ENCODE data around the gene TELO2. TPM values are rescaled to one million over a fixed set of nuclear protein-coding genes. Genes with fewer than 3 reads are reported as not detected.

Gene TELO2
- total and polyA plus RNA-seq, 5 donors = 21.2 to 29.2 (median 23.3) TPM

DNA sequence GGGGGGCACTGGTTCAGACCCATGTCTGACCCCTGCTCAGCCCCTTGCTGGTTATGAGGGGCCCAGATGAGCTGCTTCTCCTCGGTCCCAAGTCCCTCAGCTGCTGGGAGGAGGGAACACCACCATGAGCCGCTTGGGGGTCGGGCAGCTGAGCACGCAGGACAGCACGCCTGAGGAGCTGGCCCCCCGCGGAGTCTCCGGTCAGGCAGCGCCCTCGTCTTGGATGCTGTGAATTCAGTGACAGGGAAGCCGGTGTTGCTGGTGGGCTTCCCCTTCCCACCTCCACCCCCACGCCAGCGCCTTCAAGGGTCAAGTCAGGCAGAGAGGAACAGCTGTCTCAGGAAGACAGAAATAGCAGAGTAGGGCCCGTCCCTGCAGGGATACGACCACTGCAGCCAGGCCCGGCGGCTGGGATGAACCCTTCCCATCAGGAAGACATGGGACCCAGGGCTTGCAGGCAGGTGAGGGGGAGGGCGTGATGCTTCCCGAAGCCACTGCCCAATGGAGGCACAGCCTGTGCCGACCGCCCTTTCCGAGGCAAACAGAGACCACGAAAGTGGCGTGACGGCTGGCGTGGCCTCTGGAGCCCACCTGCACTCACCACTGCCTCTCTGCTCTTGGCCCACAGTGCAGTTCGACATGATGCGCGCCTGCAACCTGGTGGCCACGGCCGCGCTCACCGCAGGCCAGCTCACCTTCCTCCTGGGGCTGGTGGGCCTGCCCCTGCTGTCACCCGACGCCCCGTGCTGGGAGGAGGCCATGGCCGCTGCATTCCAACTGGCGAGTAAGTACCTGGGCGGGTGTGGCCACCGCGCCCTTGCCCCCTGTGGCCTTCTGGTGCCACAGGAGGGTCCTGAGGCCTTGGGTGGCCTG lies 48.4 kb downstream of the TELO2 start:
- ATAC-seq (no peak), DNase-seq (peak in 1 of 3 donors; percentile 56)
- intact Hi-C loops (cut with DNase I) = no loop called here
- H3K4me1 ChIP-seq (ENCODE audit: control insufficient read depth, insufficient read depth, low read length) = peaks cover 12% of the 10 kb centered on the region
- no peak overlapping the region for H3K4me3 ChIP-seq (ENCODE audit: low read length)
- H3K9me3 ChIP-seq (ENCODE audit: control insufficient read depth, low read length) = no peaks in the 10 kb centered on the region
- H3K27me3 ChIP-seq (ENCODE audit: control insufficient read depth, insufficient read depth) = no peaks in the 10 kb centered on the region
- WGBS = 74% methylated on average over 41 of the region's 41 CpGs
- H3K27ac ChIP-seq (ENCODE audit: low read length) = no peak overlapping the region

DNA sequence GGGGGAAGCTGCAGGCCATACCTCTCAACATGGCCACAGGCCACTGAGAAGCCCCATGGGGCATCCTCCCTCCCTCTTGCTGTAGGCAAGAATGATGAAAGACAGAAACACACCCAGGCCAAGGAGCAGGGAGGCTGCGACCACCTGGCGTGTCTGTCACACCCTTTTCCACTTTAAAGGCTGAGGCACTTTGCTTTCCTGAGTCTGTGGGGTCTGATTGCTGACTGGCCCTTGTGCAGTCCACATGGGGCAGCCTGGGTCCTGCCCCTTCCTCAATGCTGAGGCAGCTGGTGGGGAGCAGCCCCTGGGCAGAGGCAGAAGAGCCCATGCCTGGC lies 49.0 kb downstream of the TELO2 start:
- no peaks in the 10 kb centered on the region for H3K27me3 ChIP-seq (ENCODE audit: control insufficient read depth, insufficient read depth)
- no peaks in the 10 kb centered on the region for H3K9me3 ChIP-seq (ENCODE audit: control insufficient read depth, low read length)
- H3K4me1 ChIP-seq (ENCODE audit: control insufficient read depth, insufficient read depth, low read length) = peaks cover 12% of the 10 kb centered on the region
- H3K4me3 ChIP-seq (ENCODE audit: low read length) = no peak overlapping the region
- 75% methylated on average over 2 of the region's 2 CpGs for WGBS
- intact Hi-C loops (cut with DNase I) = no loop called here
- ATAC-seq (no peak), DNase-seq (no peak)
- peak overlapping the region; percentile 31 for H3K27ac ChIP-seq (ENCODE audit: low read length)

DNA sequence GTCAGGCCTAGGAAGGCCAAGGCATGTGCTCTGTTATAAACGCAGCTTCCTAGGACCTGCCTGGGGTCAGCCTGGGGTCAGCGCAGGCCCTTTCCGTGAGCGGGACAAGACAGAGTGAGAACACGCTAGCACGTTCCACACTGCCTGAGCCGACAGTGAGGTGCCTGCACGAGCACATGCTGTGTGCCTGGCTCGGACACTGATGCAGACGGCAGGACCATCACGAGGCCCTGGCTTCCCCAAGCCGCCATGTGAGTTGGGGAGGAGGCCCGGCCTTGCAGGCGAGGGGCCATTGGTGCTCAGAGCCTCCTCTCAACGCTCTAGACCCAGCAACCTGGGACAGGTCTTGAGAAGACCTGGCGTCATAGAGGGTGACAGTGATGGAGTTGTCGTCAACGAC lies 49.4 kb downstream of the TELO2 start:
- Histone ChIP-seq H3K27me3 (ENCODE audit: control insufficient read depth, insufficient read depth) (no peaks in the 10 kb centered on the region), H3K9me3 (ENCODE audit: control insufficient read depth, low read length) (no peaks in the 10 kb centered on the region), H3K4me3 (ENCODE audit: low read length) (no peak overlapping the region), H3K4me1 (ENCODE audit: control insufficient read depth, insufficient read depth, low read length) (peaks cover 12% of the 10 kb centered on the region), H3K27ac (ENCODE audit: low read length) (peak overlapping the region; percentile 31)
- ATAC-seq = no peak
- WGBS = 70% methylated on average over 18 of the region's 18 CpGs
- intact Hi-C loops (cut with DNase I) = no loop called here
- peak in 1 of 3 donors; percentile 49 for DNase-seq

DNA sequence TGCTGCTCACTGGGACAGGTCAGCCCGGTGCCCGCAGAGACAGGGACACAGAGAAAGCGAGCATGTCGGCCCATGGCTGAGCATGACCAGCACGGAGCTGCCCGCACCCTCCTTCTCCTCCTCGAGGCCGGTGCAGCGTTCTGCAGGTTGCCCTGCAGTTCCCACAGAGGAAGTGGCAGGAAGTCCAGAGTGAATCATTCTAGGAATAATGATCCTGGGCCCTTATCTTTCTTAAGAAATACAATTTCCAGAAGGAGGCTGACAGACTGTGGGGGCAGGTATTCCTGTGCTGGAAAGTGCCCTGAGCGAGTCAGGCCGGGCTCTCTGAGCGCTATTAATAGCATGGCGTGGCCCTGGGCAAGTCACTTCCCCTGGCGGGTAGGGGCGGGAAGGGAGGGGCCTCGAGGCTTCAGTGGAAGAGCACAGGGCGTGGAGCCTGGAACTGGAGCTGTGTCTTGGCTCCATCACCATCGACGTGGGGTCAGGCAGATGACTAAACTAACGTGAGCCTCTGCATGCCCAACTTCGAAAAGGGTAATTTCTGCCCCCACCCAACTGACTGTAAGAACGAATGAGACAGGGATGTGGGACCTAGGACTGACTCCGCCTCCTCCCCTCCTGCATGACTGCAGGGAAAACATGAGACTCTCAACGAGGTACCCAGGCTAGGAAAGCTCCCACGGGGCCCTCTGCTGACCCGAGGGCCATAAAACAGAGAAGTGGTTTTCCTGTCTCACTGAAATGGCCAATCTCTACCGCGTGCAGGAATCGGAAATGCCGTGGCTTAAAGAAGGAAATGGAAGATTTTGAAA lies 50.1 kb downstream of the TELO2 start:
- intact Hi-C loops (cut with DNase I) = no loop called here
- Histone ChIP-seq H3K4me1 (ENCODE audit: control insufficient read depth, insufficient read depth, low read length) (peaks cover 17% of the 10 kb centered on the region), H3K9me3 (ENCODE audit: control insufficient read depth, low read length) (no peaks in the 10 kb centered on the region), H3K27ac (ENCODE audit: low read length) (peak overlapping the region; percentile 61), H3K27me3 (ENCODE audit: control insufficient read depth, insufficient read depth) (no peaks in the 10 kb centered on the region), H3K4me3 (ENCODE audit: low read length) (no peak overlapping the region)
- ATAC-seq = peak; percentile 61 to 88
- peak; percentile 88 to 91 (median 90) for DNase-seq
- 46% methylated on average over 30 of the region's 30 CpGs for WGBS

DNA sequence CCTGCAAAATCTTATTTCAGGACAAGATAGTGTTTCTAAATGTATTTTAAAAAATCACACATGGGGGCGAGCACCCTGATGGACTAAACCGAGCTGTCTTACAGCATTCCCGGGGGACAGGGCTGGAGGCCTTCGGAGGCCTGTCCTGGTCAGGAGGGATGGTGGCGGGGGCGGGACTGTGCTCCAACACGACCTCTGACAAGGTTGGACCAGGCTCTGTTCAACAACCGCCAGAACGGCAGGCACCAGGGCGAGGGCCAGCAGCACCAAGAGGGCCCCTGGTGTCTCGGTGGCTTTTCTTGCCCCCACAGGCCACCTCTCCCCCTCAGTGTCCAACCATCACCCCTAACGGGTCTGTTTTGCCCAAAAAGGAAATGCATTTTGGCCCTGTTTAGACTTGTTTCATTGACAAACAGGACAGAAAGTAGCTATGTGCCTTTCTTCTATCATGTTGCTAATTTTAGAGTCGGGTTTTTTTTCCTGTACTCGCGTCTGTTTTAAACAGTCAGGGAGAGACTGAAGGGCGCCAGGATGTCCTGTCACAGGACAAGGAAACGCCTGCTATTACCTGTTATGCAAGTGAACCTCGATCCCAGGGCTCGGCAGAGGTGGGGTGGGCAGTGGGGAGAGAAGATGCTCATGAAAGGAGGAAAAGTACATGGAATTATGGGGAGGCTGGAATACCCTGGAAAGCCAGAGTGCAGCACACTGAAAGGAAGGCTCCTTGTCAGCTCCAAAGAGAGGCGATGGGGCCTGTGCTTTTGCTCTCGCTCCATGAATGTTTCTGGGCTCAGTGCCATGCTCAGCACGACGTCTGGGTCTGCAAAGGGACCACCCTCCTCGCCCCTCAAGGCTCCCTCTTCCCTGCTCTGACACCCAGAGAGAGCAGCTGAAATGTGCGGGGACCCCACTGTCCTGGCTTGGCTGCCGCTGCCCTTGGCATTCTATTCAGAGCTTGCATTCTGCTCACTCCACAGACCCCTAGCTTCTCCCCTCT lies 52.2 kb downstream of the TELO2 start:
- Histone ChIP-seq H3K27ac (ENCODE audit: low read length) (peak overlapping the region; percentile 98), H3K4me1 (ENCODE audit: control insufficient read depth, insufficient read depth, low read length) (peaks cover 19% of the 10 kb centered on the region), H3K27me3 (ENCODE audit: control insufficient read depth, insufficient read depth) (no peaks in the 10 kb centered on the region), H3K9me3 (ENCODE audit: control insufficient read depth, low read length) (no peaks in the 10 kb centered on the region), H3K4me3 (ENCODE audit: low read length) (no peak overlapping the region)
- 17% methylated on average over 26 of the region's 26 CpGs for WGBS
- intact Hi-C loops (cut with DNase I) = loop anchor here in 1 of 4 donors (5.0 kb wide), 1 partner anchor 67 kb away; the partner anchor contains the start of genes CRAMP1 and IFT140
- DNase-seq (peak; percentile 72 to 89 (median 89)), ATAC-seq (peak; percentile 54 to 66)

DNA sequence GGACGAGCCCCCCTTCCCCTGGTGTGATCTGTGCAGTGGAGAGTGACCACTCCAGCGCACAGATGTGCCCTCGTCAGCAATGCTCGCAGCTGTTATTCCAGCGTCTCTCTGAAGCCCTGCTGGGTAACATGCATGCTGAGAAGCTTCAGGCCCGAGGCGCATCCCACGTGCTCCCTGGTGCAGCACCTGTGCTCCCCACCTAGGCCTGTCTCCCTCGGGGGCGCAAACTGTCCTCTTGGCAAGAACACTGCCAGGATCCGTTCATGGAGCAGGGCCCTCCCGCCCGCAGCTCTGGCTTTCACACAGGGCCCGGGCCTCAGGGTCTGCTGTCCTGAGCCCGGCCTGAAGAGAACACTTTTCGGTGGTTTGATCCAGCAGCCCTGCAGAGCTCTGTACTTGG lies 53.3 kb downstream of the TELO2 start:
- DNase-seq (peak in 1 of 3 donors; percentile 55), ATAC-seq (no peak)
- Histone ChIP-seq H3K27ac (ENCODE audit: low read length) (peak overlapping the region; percentile 98), H3K4me3 (ENCODE audit: low read length) (no peak overlapping the region), H3K4me1 (ENCODE audit: control insufficient read depth, insufficient read depth, low read length) (peaks cover 22% of the 10 kb centered on the region), H3K9me3 (ENCODE audit: control insufficient read depth, low read length) (no peaks in the 10 kb centered on the region), H3K27me3 (ENCODE audit: control insufficient read depth, insufficient read depth) (no peaks in the 10 kb centered on the region)
- intact Hi-C loops (cut with DNase I) = loop anchor here in 1 of 4 donors (5.0 kb wide), 1 partner anchor 66 kb away; the partner anchor contains the start of genes CRAMP1 and IFT140
- 71% methylated on average over 16 of the region's 16 CpGs for WGBS

DNA sequence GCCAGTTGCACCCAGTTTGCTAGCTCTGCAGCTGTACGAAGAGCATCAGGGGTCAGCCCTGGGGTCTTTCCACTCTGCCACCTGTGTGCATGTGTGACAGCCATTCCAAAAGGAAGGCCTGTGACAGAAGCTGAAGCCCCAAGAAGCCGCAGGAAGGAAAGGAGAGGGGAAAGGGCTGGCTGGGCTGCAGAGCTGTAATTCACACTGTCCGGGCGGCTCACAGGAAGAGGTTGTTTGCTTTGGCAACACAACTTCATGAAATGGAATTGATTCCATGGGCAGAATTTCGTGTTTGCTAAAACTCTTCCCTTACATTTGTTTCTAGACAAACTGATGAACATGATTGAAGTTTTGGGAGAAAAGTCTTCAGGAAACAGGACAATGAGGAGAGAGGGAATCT lies 55.1 kb downstream of the TELO2 start:
- 33% methylated on average over 5 of the region's 5 CpGs for WGBS
- Histone ChIP-seq H3K27ac (ENCODE audit: low read length) (peak overlapping the region; percentile 78), H3K4me3 (ENCODE audit: low read length) (no peak overlapping the region)

DNA sequence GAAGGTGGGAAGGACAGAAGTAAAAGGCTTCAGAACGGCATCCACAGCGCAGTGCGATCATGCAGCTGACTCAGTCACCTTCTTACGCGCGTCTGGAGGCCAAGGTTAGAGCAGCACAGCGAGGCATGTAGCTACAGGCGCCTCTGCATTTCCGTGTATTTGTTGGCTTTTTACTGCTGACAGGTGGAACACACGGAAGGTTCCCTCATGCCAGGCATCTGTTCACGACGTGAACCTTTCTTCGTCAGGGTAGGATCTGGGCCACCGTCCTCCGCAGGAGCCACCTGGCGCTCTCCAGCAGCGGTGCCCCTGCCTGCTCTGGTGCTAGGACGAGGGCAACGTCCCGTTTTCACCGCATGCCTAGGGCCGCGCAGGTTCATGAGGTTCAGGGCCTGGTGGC lies 55.6 kb downstream of the TELO2 start:
- ATAC-seq (no peak), DNase-seq (peak in 1 of 3 donors; percentile 33)
- peak overlapping the region; percentile 34 for H3K27ac ChIP-seq (ENCODE audit: low read length)
- H3K9me3 ChIP-seq (ENCODE audit: control insufficient read depth, low read length) = no peaks in the 10 kb centered on the region
- intact Hi-C loops (cut with DNase I) = loop anchor here in 1 of 4 donors (5.0 kb wide), 1 partner anchor 64 kb away; the partner anchor contains the start of genes CRAMP1 and IFT140
- no peak overlapping the region for H3K4me3 ChIP-seq (ENCODE audit: low read length)
- 70% methylated on average over 23 of the region's 23 CpGs for WGBS
- peaks cover 20% of the 10 kb centered on the region for H3K4me1 ChIP-seq (ENCODE audit: control insufficient read depth, insufficient read depth, low read length)
- no peaks in the 10 kb centered on the region for H3K27me3 ChIP-seq (ENCODE audit: control insufficient read depth, insufficient read depth)

More for the DNA sequence above, 55.1 kb downstream of the TELO2 start:
- peak in 2 of 3 donors; percentile 74 to 78 for DNase-seq
- Histone ChIP-seq H3K9me3 (ENCODE audit: control insufficient read depth, low read length) (no peaks in the 10 kb centered on the region), H3K4me1 (ENCODE audit: control insufficient read depth, insufficient read depth, low read length) (peaks cover 22% of the 10 kb centered on the region), H3K27me3 (ENCODE audit: control insufficient read depth, insufficient read depth) (no peaks in the 10 kb centered on the region)
- ATAC-seq = peak; percentile 22 to 38
- intact Hi-C loops (cut with DNase I) = loop anchor here in 1 of 4 donors (5.0 kb wide), 1 partner anchor 64 kb away; the partner anchor contains the start of genes CRAMP1 and IFT140

DNA sequence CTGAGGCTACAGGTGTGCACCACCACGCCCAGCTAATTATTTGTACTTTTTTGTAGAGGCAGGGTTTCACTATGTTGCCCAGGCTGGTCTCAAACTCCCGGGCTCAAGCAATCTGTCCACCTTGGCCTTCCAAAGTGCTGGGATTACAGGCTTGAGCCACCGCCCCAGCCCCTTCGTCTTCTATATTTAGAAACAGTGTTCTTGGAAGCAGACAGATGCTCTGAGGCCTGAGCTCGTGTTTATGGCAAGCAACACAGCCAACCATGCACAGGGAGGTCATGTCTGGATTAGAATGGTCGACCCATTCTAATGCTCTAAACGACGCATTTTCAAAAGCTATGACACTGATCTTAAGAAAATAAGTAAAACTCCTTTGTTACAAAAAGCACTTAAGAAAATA lies 56.9 kb downstream of the TELO2 start:
- H3K4me3 ChIP-seq (ENCODE audit: low read length) = no peak overlapping the region
- intact Hi-C loops (cut with DNase I) = no loop called here
- H3K9me3 ChIP-seq (ENCODE audit: control insufficient read depth, low read length) = no peaks in the 10 kb centered on the region
- H3K4me1 ChIP-seq (ENCODE audit: control insufficient read depth, insufficient read depth, low read length) = peaks cover 20% of the 10 kb centered on the region
- H3K27me3 ChIP-seq (ENCODE audit: control insufficient read depth, insufficient read depth) = no peaks in the 10 kb centered on the region
- H3K27ac ChIP-seq (ENCODE audit: low read length) = peak overlapping the region; percentile 56
- DNase-seq = peak in 1 of 3 donors; percentile 59
- WGBS = 42% methylated on average over 8 of the region's 8 CpGs
- no peak for ATAC-seq

DNA sequence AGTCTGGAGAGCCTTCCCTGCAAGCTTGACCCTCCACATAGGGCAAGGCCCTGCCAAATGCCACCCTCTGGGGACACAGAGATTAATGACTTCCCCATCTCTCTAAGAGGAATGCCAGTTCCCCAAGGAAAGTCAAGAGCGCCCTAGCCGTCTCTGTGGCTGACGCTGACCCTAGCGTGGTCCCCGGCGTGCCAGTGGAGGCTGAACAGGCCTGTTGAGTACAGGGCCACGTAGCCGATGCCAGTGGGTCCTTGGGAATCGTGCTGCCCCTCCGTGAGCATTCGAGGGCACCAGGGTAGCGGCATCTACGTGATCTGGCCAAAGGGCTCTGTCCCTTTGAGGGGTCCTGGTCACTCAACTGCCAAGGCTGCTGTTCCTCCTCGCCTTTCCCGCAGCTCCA lies 57.5 kb downstream of the TELO2 start:
- peak in 2 of 3 donors; percentile 38 to 62 for DNase-seq

More for the DNA sequence above, 57.5 kb downstream of the TELO2 start:
- Histone ChIP-seq H3K4me3 (ENCODE audit: low read length) (no peak overlapping the region), H3K27ac (ENCODE audit: low read length) (peak overlapping the region; percentile 66), H3K9me3 (ENCODE audit: control insufficient read depth, low read length) (no peaks in the 10 kb centered on the region), H3K4me1 (ENCODE audit: control insufficient read depth, insufficient read depth, low read length) (peaks cover 17% of the 10 kb centered on the region), H3K27me3 (ENCODE audit: control insufficient read depth, insufficient read depth) (no peaks in the 10 kb centered on the region)
- ATAC-seq = no peak
- 79% methylated on average over 15 of the region's 15 CpGs for WGBS
- intact Hi-C loops (cut with DNase I) = no loop called here

All from right cardiac atrium (tissue), 5 donors.